HG03342 (cell line): ENCODE measurements around the gene XPO4.

Source experiments
- ATAC-seq: cut with Tn5 transposase; IDR thresholded peaks from one replicate; pipeline ENCODE4 v1.9.1; 2021; ENCODE audit warnings: mild to moderate bottlenecking, moderate library complexity; ENCODE audit not compliant: unreplicated experiment

Gene XPO4

DNA sequence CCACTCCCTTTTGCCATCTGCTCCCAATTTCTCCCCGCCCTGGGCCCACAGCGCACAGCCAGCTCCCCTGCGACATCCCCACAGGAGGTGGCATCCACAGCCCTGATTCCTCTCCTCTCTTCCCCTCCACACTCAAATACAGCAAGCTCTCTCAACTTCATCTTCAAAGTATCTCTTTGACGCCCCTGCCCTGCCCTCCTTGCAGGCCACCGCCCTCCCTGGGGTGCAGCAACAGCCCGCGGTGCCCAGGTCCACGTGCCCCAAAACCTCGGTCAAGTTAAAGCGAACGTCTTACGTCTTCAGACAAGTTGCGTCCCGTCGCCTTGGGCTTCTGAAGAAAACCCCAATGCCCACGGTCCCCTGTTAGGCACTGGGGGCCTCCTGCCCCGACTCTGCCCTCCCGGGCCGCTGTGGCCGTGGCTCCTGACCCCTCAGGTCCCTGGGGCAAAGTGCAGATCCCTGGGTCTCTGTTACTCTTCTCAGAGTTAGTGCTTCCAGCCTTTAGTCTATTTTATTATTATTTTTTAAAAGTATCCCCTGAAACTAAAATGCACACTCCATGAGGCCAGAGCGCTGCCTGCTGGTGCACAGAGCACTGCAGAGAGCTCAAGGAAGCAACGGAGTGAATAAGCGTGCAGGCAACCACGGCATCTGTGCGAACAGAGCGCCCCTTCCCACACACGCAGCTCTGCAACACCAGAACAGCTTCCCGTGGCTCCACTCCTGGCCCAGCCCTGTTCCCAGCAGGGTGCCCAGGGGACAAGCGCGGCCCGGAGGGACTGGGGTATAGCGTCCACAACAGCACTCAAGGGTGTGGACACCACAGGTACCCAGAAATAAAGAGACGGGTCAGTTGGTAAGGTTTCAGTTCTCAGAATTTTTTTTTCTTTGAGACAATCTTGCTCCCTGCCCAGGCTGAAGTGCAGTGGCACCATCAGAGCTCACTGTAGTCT lies 172.6 kb downstream of the XPO4 start:
- no peak for ATAC-seq

DNA sequence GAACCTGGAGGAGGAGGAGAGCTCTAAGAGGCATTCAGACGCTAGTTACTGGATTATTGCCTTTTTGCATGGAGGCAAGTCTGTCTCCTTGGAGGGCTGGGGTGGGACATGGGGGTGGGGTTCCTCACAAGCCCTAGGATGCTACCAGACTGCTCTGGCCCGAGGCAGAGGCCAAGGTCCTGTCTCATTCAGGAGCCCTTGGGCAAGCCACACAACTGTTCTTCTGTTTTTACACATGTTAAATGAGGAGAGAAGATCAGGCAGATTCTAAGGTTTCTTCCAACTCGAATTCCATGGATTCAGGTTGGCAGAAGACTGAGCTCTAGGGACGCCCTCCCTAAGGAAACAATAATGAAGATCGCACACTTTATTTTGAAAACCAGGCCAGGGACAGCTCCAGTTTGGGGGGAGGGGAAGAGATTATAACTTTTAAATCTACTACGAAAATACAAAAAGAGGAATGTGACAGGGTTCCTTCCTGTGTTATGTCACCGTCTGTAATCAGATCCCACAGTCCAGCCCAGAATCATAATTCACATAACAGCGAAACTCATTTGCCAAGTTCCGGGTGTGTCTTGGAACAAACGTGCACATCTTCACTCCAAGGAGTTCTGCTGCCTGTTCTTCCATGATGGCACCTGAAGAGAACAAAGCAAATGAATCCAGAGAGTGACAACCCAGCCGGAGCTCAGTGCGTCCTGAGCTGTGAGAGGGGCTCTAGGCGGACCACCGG lies 173.8 kb downstream of the XPO4 start:
- ATAC-seq = no peak

DNA sequence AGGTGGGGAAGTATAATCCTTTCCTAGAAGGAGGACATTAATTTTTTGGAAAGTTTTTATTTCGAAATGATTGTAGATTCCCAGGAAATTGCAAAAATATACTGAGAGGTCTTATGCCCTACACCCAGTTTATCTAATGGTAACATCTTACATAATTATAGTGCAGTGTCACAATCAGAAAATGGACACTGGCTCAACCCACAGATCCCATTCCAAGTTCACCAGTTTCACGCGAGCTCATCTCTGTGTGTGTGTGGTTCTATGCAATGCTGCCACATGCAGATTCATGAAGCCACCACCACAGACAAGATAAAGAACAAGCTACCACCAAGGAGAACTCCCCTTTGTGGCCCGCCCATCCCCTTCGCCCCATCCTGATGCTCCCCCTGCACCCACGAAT lies 174.7 kb downstream of the XPO4 start:
- ATAC-seq = no peak
